H1 (cell line): Measurements from ENCODE around the gene KHDC1L. TPM values are rescaled to one million over a fixed set of nuclear protein-coding genes. Genes with fewer than 3 reads are reported as not detected.

Experiments used
- BCL11A ChIP-seq, 2 experiments: IDR thresholded peaks; one replicate each; pipeline ENCODE4 v1.6.1; 2011; ENCODE audit warnings: low read depth in 2 of 2, low read length in 2 of 2, mild to moderate bottlenecking in 2 of 2
- CHD7 ChIP-seq: fragments of 300-600 bp; sonication (generic); IDR thresholded peaks from 2 replicates; pipeline ENCODE4 v1.7.1; 2012; ENCODE audit warnings: low read length, moderate library complexity, mild to moderate bottlenecking, inconsistent platforms; ENCODE audit not compliant: insufficient replicate concordance
- GABPA ChIP-seq: IDR thresholded peaks from 2 replicates; pipeline ENCODE4 v1.6.1; 2011; ENCODE audit warnings: mild to moderate bottlenecking, low read length, moderate library complexity, borderline replicate concordance; ENCODE audit not compliant: insufficient read depth
- GTF2F1 ChIP-seq: IDR thresholded peaks from 2 replicates; pipeline ENCODE4 v1.6.1; 2012; ENCODE audit warnings: low read depth, low read length, improper control_type of control experiment, borderline replicate concordance
- HDAC2 ChIP-seq, 2 experiments: fragments of 300-600 bp in 1 of 2; sonication (generic) in 1 of 2; IDR thresholded peaks; 2 replicates each; pipeline ENCODE4 v1.6.1; 2011 to 2012; ENCODE audit warnings: low read depth in 2 of 2, low read length in 2 of 2, mild to moderate bottlenecking in 2 of 2, moderate library complexity in 2 of 2, borderline replicate concordance in 1 of 2, inconsistent platforms in 1 of 2
- SIN3A ChIP-seq, 2 experiments: IDR thresholded peaks in 1 of 2; conservative IDR thresholded peaks in 1 of 2; 2 replicates each; pipeline ENCODE4 v1.6.1; 2011 to 2012; ENCODE audit warnings: low read length in 2 of 2, improper control_type of control experiment in 1 of 2, low read depth in 1 of 2, mild to moderate bottlenecking in 1 of 2
- polyA plus RNA-seq, 7 experiments: library from polyadenylated mRNA; depleted of rRNA in 3 of 7; stranded (reverse) in 5 of 7; unstranded in 2 of 7; fragments of >200 nt in 5 of 7; fragments of 200-250 nt in 2 of 7; gene quantifications; 1 replicate in 5 of 7; 2 replicates in 1 of 7; 4 replicates in 1 of 7; pipeline versions ENCODE4 v1.2.1 to v1.2.3, GENCODE V29; 2011 to 2013; ENCODE audit warnings: missing spikeins in 2 of 7, mixed read lengths in 2 of 7
- total RNA-seq: library from RNA; stranded (reverse); fragmentation: NEBNext Ultra II Directional; extraction: Animal tissue kit (Norgen Biotek cat#: 25700); gene quantifications from 2 replicates; pipeline ENCODE4 v1.2.1, GENCODE V29; 2021

Gene KHDC1L
- total and polyA plus RNA-seq, 2 of the 8 experiments (the other 6 are each of a cell fraction or from before 2014, with no cell fraction given): 0.14 TPM; not detected in 1

GRCh38 chr6:73174646-73175045, 50.6 kb downstream of the KHDC1L start (continued):
- TF ChIP-seq CHD7: no peak
- no peak for TF ChIP-seq GABPA
- TF ChIP-seq SIN3A (conservative IDR thresholded peaks at IDR 0.05 in 1 of 2, IDR thresholded peaks at IDR 0.05 in 1 of 2; ENCODE audit: low read depth in 1 of 2, low read length in 2 of 2): no peak
- no peak for TF ChIP-seq HDAC2 (IDR thresholded peaks at IDR 0.05; ENCODE audit: borderline replicate concordance in 1 of 2, low read depth in 2 of 2, low read length in 2 of 2)
- no peak for TF ChIP-seq BCL11A (IDR thresholded peaks at IDR 0.05; ENCODE audit: low read depth in 2 of 2, low read length in 2 of 2)
- TF ChIP-seq GTF2F1: no peak
- TF ChIP-seq, all 59 proteins: peak for 0
